K562 (cell line): ENCODE measurements around the gene MLLT6.

Source experiments
- CBX8 ChIP-seq: fragments of 200-600 bp; sonication (generic); IDR thresholded peaks from 2 replicates; pipeline ENCODE4 v1.6.1; 2012; ENCODE audit warnings: borderline replicate concordance, mixed run types, low read depth, mild to moderate bottlenecking, moderate library complexity, mixed read lengths, low read length, control low read depth, inconsistent platforms; ENCODE audit not compliant: poor library complexity, severe bottlenecking; ENCODE audit errors: extremely low read depth
- CHD2 ChIP-seq: IDR thresholded peaks from 2 replicates; pipeline ENCODE4 v1.6.1; 2011; ENCODE audit warnings: low read depth, low read length
- POLR2A ChIP-seq: fragments of 450-650 bp; conservative IDR thresholded peaks from 2 replicates; pipeline ENCODE4 v1.6.1; 2016
- RAD21 ChIP-seq, 2 experiments: fragments of 250-450 bp in 1 of 2; fragments of 450-650 bp in 1 of 2; sonication (Bioruptor Pico) in 1 of 2; formaldehyde crosslinking in 1 of 2; IDR thresholded peaks in 1 of 2; conservative IDR thresholded peaks in 1 of 2; 2 replicates each; pipeline versions ENCODE4 v1.4.0 to v1.8.0; 2020 to 2022; ENCODE audit warnings: mild to moderate bottlenecking in 2 of 2, moderate library complexity in 1 of 2
- SIN3A ChIP-seq, 2 experiments: fragments of 150-350 bp in 1 of 2; IDR thresholded peaks; 2 replicates each; pipeline ENCODE4 v1.6.1; 2011 to 2016; ENCODE audit warnings: borderline replicate concordance in 2 of 2, low read depth in 2 of 2, low read length in 2 of 2, mild to moderate bottlenecking in 2 of 2, moderate library complexity in 2 of 2; ENCODE audit not compliant: control insufficient read depth in 1 of 2
- YY1 ChIP-seq, 3 experiments: IDR thresholded peaks; 2 replicates each; pipeline ENCODE4 v1.6.1; 2011; ENCODE audit warnings: low read length in 2 of 3, mild to moderate bottlenecking in 2 of 3, moderate library complexity in 2 of 3, borderline replicate concordance in 1 of 3, control low read depth in 1 of 3, low read depth in 1 of 3; ENCODE audit not compliant: insufficient read depth in 3 of 3, insufficient replicate concordance in 2 of 3, control insufficient read depth in 1 of 3, insufficient read length in 1 of 3; ENCODE audit errors: extremely low read depth in 1 of 3
- ZNF347 ChIP-seq: fragments of 450-650 bp; formaldehyde crosslinking; IDR thresholded peaks from 2 replicates; pipeline ENCODE4 v1.4.0; 2020; ENCODE audit warnings: low read depth, mild to moderate bottlenecking, moderate library complexity
- ZSCAN32 ChIP-seq: fragments of 450-650 bp; formaldehyde crosslinking; IDR thresholded peaks from 2 replicates; pipeline ENCODE4 v1.4.0; 2020; ENCODE audit warnings: mild to moderate bottlenecking, moderate library complexity
- TF ChIP-seq, protein P1 (sequence below): fragments of 250-450 bp; sonication (Bioruptor Pico); IDR thresholded peaks from 2 replicates; pipeline ENCODE4 v1.8.0; 2022; ENCODE audit warnings: moderate library complexity, mild to moderate bottlenecking, inconsistent platforms
- TF ChIP-seq, protein P2 (sequence below), 3 experiments: IDR thresholded peaks in 2 of 3; conservative IDR thresholded peaks in 1 of 3; 2 replicates each; pipeline ENCODE4 v1.5.1; 2011 to 2012; ENCODE audit warnings: low read length in 3 of 3, mild to moderate bottlenecking in 3 of 3, control low read depth in 2 of 3, improper control_type of control experiment in 1 of 3, inconsistent platforms in 1 of 3, low read depth in 1 of 3, mixed read lengths in 1 of 3, moderate library complexity in 1 of 3; ENCODE audit not compliant: insufficient read depth in 2 of 3
- TF ChIP-seq, protein P3 (sequence below): fragments of 450-650 bp; IDR thresholded peaks from 2 replicates; pipeline ENCODE4 v1.6.1; 2016; ENCODE audit warnings: borderline replicate concordance

DNA sequence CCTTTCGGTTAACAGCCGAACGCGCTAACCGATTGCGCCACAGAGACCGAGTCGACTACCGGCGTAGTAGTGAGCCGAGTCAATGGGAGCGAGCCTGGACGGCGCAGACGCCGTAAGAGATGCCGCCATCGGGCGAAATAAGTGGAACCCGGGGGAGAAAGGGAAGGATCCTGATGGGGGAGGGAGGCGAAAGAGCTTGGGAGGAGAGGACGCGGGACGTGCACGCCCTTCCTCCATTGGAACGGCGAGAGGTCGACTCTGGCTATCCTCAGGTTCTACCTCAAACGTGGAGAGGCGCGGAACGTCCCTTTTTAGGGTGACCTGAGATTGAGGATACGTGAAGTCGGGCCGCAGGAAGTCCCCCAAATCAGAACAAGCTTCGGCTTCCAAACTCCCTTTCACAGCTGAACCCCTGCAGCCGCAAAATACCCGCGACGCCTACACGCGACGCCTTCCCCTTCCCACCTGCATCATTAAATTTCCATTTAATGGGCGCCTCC, 46.8 kb downstream of the MLLT6 start:
- TF ChIP-seq, protein P1, sequence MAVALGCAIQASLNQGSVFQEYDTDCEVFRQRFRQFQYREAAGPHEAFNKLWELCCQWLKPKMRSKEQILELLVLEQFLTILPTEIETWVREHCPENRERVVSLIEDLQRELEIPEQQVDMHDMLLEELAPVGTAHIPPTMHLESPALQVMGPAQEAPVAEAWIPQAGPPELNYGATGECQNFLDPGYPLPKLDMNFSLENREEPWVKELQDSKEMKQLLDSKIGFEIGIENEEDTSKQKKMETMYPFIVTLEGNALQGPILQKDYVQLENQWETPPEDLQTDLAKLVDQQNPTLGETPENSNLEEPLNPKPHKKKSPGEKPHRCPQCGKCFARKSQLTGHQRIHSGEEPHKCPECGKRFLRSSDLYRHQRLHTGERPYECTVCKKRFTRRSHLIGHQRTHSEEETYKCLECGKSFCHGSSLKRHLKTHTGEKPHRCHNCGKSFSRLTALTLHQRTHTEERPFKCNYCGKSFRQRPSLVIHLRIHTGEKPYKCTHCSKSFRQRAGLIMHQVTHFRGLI (CRISPR knock-in tag): no peak
- TF ChIP-seq POLR2A (0 out of 2 replicates have a peak, but pooled peaks have one; percentile 24), CBX8 (no peak), ZNF347 (CRISPR knock-in tag) (no peak), CHD2 (peak; percentile 31; the same call in 1 of the 2 replicates), SIN3A (IDR thresholded peaks at IDR 0.05; ENCODE audit: borderline replicate concordance in 2 of 2, control insufficient read depth in 1 of 2, low read depth in 2 of 2, low read length in 2 of 2) (no peak), RAD21 (CRISPR knock-in tag; conservative IDR thresholded peaks at IDR 0.05 in 1 of 2, IDR thresholded peaks at IDR 0.05 in 1 of 2) (no peak), ZSCAN32 (CRISPR knock-in tag) (no peak), YY1 (IDR thresholded peaks at IDR 0.05; ENCODE audit: borderline replicate concordance in 1 of 3, control insufficient read depth in 1 of 3, extremely low read depth in 1 of 3, insufficient read depth in 3 of 3, insufficient read length in 1 of 3, insufficient replicate concordance in 2 of 3, low read depth in 1 of 3, low read length in 2 of 3) (peak; percentile 15 to 80 (median 65))
- TF ChIP-seq, protein P2, sequence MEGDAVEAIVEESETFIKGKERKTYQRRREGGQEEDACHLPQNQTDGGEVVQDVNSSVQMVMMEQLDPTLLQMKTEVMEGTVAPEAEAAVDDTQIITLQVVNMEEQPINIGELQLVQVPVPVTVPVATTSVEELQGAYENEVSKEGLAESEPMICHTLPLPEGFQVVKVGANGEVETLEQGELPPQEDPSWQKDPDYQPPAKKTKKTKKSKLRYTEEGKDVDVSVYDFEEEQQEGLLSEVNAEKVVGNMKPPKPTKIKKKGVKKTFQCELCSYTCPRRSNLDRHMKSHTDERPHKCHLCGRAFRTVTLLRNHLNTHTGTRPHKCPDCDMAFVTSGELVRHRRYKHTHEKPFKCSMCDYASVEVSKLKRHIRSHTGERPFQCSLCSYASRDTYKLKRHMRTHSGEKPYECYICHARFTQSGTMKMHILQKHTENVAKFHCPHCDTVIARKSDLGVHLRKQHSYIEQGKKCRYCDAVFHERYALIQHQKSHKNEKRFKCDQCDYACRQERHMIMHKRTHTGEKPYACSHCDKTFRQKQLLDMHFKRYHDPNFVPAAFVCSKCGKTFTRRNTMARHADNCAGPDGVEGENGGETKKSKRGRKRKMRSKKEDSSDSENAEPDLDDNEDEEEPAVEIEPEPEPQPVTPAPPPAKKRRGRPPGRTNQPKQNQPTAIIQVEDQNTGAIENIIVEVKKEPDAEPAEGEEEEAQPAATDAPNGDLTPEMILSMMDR (IDR thresholded peaks at IDR 0.05 in 2 of 3, conservative IDR thresholded peaks at IDR 0.05 in 1 of 3; ENCODE audit: insufficient read depth in 2 of 3, low read depth in 1 of 3, low read length in 3 of 3): peak in 1 of 3 experiments; percentile 6; a peak in 1 of 6 replicates
- TF ChIP-seq, protein P3, sequence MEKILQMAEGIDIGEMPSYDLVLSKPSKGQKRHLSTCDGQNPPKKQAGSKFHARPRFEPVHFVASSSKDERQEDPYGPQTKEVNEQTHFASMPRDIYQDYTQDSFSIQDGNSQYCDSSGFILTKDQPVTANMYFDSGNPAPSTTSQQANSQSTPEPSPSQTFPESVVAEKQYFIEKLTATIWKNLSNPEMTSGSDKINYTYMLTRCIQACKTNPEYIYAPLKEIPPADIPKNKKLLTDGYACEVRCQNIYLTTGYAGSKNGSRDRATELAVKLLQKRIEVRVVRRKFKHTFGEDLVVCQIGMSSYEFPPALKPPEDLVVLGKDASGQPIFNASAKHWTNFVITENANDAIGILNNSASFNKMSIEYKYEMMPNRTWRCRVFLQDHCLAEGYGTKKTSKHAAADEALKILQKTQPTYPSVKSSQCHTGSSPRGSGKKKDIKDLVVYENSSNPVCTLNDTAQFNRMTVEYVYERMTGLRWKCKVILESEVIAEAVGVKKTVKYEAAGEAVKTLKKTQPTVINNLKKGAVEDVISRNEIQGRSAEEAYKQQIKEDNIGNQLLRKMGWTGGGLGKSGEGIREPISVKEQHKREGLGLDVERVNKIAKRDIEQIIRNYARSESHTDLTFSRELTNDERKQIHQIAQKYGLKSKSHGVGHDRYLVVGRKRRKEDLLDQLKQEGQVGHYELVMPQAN: no peak
